Liver (tissue), 3 donors: Measurements from ENCODE around the gene CERT1.

Experiments used
- FOXA1 ChIP-seq: IDR thresholded peaks from 2 replicates; pipeline ENCODE4 v1.6.1; 2016; ENCODE audit warnings: antibody characterized with exemption
- GABPA ChIP-seq, 2 donors: IDR thresholded peaks in 1 of 2; conservative IDR thresholded peaks in 1 of 2; 2 replicates each; pipeline ENCODE4 v1.6.1; 2016; ENCODE audit warnings: antibody characterized with exemption in 2 of 2, mild to moderate bottlenecking in 1 of 2, moderate library complexity in 1 of 2
- RAD21 ChIP-seq, 2 donors: IDR thresholded peaks; 2 replicates each; pipeline ENCODE4 v1.6.1; 2016; ENCODE audit warnings: antibody characterized with exemption in 2 of 2, mild to moderate bottlenecking in 2 of 2
- SP1 ChIP-seq: IDR thresholded peaks from 2 replicates; pipeline ENCODE4 v1.6.1; 2018; ENCODE audit warnings: antibody characterized with exemption, mild to moderate bottlenecking
- TF ChIP-seq, protein P1 (sequence below): fragments of 150-350 bp; IDR thresholded peaks from 2 replicates; pipeline ENCODE4 v1.5.1; 2017; ENCODE audit warnings: improper control_type of control experiment, low read depth, low read length; ENCODE audit not compliant: missing input control
- TF ChIP-seq, protein P2 (sequence below): IDR thresholded peaks from 2 replicates; pipeline ENCODE4 v1.6.1; 2016; ENCODE audit warnings: antibody characterized with exemption, mild to moderate bottlenecking
- donor health status: healthy.
- donor health status: healthy.

- TF ChIP-seq RAD21 (IDR thresholded peaks at IDR 0.05) = no peak
- TF ChIP-seq, protein P1, sequence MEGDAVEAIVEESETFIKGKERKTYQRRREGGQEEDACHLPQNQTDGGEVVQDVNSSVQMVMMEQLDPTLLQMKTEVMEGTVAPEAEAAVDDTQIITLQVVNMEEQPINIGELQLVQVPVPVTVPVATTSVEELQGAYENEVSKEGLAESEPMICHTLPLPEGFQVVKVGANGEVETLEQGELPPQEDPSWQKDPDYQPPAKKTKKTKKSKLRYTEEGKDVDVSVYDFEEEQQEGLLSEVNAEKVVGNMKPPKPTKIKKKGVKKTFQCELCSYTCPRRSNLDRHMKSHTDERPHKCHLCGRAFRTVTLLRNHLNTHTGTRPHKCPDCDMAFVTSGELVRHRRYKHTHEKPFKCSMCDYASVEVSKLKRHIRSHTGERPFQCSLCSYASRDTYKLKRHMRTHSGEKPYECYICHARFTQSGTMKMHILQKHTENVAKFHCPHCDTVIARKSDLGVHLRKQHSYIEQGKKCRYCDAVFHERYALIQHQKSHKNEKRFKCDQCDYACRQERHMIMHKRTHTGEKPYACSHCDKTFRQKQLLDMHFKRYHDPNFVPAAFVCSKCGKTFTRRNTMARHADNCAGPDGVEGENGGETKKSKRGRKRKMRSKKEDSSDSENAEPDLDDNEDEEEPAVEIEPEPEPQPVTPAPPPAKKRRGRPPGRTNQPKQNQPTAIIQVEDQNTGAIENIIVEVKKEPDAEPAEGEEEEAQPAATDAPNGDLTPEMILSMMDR = no peak
- no peak for TF ChIP-seq FOXA1
- TF ChIP-seq, protein P2, sequence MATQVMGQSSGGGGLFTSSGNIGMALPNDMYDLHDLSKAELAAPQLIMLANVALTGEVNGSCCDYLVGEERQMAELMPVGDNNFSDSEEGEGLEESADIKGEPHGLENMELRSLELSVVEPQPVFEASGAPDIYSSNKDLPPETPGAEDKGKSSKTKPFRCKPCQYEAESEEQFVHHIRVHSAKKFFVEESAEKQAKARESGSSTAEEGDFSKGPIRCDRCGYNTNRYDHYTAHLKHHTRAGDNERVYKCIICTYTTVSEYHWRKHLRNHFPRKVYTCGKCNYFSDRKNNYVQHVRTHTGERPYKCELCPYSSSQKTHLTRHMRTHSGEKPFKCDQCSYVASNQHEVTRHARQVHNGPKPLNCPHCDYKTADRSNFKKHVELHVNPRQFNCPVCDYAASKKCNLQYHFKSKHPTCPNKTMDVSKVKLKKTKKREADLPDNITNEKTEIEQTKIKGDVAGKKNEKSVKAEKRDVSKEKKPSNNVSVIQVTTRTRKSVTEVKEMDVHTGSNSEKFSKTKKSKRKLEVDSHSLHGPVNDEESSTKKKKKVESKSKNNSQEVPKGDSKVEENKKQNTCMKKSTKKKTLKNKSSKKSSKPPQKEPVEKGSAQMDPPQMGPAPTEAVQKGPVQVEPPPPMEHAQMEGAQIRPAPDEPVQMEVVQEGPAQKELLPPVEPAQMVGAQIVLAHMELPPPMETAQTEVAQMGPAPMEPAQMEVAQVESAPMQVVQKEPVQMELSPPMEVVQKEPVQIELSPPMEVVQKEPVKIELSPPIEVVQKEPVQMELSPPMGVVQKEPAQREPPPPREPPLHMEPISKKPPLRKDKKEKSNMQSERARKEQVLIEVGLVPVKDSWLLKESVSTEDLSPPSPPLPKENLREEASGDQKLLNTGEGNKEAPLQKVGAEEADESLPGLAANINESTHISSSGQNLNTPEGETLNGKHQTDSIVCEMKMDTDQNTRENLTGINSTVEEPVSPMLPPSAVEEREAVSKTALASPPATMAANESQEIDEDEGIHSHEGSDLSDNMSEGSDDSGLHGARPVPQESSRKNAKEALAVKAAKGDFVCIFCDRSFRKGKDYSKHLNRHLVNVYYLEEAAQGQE = no peak
- TF ChIP-seq SP1 = no peak
- TF ChIP-seq GABPA (IDR thresholded peaks at IDR 0.05 in 1 of 2, conservative IDR thresholded peaks at IDR 0.05 in 1 of 2) = no peak
Observed at GRCh38 chr5:75510836-75511434, 494 bp downstream of the CERT1 start.
